GM19372 (cell line): ENCODE measurements around the gene COQ7.

Experiments
- ATAC-seq: cut with Tn5 transposase; IDR thresholded peaks from one replicate; pipeline ENCODE4 v1.9.1; 2021; ENCODE audit warnings: mild to moderate bottlenecking, low read depth, moderate library complexity; ENCODE audit not compliant: unreplicated experiment

The COQ7 gene

DNA sequence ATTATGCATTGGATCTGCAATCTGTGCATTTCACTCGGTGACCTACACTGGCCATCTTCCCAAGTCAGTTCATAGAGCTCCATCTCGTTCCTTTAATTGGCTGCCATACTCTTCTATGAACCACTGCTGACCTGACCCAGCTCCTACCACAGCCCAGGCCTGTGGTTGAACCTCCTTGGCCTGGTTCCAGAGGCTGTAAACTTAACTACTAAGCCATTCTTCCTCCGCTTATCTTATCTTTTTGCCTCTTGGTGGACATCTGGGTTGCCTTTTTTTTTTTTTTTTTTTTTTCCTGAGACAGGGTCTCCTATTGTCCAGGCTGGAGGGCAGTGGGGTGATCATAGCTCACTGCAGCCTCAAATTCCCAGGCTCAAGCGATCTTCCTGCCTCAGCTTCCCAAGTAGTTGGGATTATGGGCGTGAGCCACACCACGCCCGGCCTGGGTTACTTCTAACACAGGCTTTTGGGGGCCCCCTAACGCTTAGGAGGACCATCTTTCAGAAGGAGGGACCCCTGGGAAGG lies 18.3 kb downstream of the COQ7 start:
- no peak for ATAC-seq

DNA sequence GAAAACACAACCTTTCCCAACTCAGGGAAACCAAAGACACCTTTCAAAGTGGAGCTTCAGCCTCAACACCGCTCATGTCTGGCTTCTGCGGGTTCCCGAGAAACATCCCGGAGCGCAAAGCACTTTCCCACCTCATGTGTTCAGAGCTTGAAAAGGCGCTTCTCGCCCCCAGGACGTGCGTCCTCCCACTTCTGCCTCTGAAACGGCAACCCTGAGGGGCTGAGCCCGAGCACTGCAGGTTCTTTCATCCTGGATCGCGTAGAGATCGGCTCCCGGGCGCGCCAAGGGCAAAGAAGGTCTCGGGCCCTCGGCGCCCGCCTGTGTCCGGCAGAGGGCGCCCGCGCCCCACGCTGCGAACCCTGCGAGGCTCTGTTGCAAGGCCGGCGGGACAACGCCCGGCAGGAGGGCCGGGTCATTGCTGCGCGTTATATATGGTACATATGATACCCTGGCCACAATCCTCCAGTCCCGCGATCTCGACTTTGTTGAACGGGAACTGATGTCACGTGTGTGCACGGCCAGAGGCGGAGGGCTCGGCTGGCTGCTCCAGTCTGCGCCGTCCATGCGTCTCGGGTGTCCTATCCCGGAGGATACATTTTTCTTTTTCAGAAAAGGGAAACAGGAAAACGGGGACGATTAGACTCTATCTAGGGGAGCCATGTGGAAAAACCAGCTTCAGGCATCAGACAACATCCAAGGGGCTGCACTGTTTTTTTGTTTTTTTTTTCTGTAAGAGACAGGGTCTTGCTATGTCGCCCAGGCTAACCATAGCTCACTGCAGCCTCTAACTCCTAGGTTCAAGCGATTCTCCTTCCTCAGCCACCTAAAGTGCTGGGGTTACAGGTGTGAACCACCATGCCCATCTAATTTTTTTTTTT lies 19.1 kb downstream of the COQ7 start:
- peak; percentile 81 for ATAC-seq

DNA sequence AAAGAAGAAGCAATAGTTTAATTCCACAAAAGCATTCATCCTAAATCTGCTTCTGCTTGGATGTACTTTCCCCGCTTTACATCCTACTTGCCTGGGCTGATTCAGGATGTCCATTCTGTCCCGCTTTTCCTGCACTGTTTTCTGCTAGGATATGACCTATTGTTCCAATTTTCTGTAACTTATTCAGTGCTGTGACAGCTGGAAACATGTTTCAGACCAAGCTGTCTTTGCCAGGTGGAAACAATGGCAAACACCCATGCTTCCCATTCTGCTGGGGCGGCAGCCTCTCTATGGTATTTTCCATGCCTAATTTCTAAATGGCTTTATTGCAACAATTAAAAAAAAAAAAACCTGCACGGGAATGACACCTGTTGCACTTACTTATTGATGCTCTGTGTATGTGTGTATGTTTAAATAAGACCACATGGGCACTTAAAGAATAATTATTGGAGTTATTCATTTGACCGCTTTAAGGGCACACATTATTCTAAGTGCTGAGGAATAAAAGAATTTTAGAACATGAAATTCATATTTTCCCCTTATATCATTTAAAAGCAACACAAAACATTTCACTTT lies 21.0 kb downstream of the COQ7 start:
- no peak for ATAC-seq

- no peak for ATAC-seq
Measured at GRCh38 chr16:19089410-19089955, 22.1 kb downstream of the COQ7 start.

DNA sequence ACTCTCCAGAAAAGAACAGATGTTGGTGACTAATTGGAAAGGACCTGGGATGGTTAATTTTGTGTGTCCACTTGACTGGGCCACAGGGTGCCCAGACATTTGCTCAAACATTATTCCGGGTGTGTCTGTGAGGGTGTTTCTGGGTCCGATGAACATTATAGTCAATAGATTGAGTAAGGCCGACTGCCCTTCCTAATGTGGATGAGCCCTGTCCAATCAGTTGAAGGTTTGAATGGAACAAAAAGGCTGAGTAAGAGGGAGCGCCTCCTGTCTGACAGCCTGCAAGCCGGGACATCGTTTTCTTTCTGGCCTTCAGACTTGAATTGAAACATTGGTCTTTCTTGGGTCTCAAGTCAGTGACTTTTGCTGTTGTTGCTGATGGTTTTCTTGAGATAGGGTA lies 23.5 kb downstream of the COQ7 start:
- ATAC-seq = no peak

DNA sequence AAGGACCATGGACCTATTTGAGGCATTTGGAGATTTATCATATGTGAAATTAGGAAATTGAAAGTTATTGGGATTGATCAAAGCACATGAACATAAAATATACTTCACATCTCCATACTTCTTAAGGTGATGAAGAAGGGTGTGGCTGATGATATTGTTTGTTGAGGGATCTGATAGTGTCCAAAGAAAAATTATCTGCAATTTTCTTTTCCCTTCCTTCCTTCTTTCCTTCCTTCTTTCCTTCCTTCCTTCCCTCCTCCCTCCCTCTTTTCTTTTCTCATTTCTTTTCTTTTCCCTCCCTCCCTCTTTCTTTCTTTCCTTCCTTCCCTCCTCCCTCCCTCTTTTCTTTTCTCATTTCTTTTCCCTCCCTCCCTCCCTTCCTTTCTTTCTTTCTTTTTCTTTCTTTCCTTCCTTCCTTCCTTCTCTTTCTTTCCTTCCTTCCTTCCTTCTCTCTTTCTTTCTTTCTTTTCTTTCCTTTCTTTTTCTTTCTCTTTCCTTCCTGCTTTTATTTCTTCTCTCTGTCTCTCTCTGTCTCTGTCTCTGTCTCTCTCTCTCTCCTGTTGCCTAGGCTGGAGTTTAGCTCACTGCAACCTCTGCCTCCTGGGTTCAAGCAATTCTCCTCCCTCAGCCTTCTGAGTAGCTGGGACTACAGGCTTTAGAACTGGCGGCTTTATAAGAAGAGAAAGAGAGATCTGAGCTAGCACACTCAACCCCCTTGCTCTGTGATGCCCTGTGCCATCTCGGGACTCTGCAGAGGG lies 25.4 kb downstream of the COQ7 start:
- ATAC-seq = no peak

- no peak for ATAC-seq
Measured at GRCh38 chr16:19093631-19094541, 26.5 kb downstream of the COQ7 start.

GRCh38 chr16:19094542-19095365 lies 27.3 kb downstream of the COQ7 start:
- ATAC-seq = no peak

- ATAC-seq = no peak
Measured at GRCh38 chr16:19095654-19096053, 28.2 kb downstream of the COQ7 start.

DNA sequence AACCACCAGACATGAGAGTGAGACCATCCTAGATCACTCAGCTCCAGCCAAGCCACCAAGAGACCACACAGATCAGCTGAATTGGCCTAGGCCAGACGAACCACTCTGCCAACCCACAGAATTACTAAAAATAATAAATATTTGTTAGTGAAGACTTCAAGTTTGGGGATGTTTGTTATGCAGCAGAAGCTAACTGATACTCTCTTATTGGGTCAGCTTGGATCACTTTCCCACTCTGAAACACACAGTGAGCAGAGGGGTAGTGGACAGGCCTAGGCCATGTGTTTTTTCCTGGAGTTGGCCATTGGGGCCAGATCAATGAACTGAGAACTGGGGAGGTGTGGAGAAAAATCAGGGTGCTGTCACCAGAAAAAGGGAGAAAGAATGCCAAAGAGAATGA lies 30.8 kb downstream of the COQ7 start:
- no peak for ATAC-seq

DNA sequence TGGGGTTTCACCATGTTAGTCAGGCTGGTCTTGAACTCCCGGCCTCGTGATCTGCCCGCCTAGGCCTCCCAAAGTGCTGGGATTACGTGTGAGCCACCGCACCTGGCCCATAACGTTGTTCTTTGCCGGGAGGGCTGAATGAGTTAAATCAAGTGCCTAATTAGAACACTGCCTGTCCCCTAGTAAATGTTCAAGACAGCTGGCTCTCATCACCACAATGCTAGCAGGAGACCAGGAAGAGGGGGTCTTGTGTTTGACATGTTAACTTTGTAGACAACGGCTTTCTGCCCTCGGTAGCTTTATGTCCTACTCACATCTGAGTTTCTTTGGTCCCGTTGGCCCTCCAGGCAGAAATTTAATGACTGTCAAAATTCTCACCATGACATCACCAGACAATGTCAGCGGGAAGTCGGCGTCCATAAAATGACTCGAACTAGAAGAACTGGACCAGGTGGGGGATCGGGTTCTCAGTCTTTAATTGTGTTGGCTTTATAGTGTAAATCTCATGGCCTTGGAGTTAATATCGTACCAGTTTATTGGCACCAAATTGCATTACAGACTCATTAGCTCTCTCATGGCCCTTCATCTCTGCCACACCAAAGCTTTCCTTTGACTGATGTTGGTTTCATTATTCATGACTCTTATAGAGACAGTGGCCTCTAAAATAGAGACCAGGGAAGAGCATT lies 34.9 kb downstream of the COQ7 start:
- no peak for ATAC-seq

DNA sequence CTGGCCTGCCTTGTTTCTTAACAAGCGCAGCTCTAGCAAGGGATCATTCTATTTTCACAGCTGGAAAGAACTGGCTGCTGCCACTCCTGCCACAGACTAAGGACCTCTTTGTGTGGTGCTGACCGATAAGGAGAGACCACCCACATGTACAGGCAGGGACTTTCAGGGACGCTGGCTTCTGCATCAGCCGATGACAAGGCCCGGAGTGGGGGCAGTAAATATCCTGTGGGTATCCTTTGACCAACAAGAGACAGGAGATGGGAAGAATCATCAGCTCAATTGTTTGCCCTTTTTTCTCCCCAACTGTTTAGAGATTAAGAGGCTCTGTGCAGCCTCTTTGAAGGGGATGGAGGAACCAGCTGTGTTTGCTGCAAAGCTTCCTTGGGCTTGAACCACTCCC lies 37.2 kb downstream of the COQ7 start:
- ATAC-seq = no peak

DNA sequence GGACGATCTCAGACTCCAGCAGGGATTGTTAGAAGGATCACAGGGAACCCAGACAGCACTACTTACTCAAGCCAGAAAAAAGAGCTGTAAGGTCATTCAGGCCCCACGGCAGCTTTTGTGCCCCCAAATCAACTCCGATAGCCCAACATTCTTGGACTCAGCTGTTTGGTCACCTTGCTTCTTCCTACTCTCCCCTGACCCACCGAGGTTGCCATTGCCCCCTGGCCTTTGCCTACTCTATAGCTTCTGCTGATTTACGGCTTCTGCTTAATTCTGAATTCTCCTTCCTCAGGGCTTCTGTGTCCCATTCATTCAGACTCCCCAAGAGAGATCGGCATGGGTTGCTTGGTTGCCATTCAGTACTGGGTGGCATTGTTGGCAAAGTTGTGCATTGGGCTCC lies 37.7 kb downstream of the COQ7 start:
- ATAC-seq = no peak

GRCh38 chr16:19105891-19106624 lies 38.6 kb downstream of the COQ7 start:
- ATAC-seq = no peak

GRCh38 chr16:19106625-19107020 lies 39.2 kb downstream of the COQ7 start:
- no peak for ATAC-seq

DNA sequence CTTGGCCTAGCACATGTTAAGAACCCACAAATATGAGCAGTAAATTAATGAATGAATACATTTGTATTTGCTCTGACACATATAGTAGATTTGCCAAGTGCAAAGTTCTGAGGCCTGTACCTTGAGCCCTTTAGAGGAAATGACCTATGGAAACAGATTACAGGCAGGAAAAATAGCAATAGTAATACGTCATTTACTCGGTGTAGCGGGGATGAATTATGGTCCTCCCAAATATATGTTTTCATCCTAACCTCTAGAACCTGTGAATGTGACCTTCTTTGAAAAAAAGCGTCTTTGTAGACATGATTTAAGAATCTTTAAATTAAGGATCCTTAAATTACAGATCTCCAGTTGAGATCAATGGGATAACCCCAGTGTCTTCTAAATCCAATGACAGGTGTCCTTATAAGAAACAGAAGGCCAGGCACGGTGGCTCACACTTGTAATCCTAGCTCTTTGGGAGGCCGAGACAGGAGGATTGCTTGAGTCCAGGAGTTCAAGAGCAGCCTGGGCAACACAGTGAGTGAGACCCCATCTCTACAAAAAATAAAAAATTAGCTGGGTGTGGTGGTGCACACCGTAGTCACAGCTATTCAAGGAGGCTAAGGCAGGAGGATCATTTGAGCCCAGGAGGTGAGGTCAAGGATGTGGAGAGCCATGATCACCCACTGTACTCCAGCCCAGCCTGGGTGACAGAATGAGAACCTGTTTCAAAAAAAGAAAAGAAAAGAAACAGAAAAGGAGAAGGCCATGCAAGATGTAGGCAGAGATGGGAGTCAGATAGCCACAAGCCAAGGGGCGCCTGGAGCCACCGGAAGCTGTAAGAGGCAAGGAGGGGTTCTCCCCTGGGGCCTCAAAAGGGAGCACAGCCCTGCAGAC lies 41.2 kb downstream of the COQ7 start:
- peak; percentile 48 for ATAC-seq

- ATAC-seq = no peak
Measured at GRCh38 chr16:19109288-19109664, 41.9 kb downstream of the COQ7 start.
